HL-60/S4 treated with phorbol 12-myristate 13-acetate at 8.2 ng/mL for 4 days and 3 days (cell line): ENCODE results near the gene IKZF1.

Experiments
- in situ Hi-C: fragments of 300-500 bp; cut with MboI; formaldehyde crosslinking; loops from 2 replicates; pipeline ENCODE4 v1.15.0; 2022; ENCODE audit warnings: low sequenced_read_pairs

Gene IKZF1

DNA sequence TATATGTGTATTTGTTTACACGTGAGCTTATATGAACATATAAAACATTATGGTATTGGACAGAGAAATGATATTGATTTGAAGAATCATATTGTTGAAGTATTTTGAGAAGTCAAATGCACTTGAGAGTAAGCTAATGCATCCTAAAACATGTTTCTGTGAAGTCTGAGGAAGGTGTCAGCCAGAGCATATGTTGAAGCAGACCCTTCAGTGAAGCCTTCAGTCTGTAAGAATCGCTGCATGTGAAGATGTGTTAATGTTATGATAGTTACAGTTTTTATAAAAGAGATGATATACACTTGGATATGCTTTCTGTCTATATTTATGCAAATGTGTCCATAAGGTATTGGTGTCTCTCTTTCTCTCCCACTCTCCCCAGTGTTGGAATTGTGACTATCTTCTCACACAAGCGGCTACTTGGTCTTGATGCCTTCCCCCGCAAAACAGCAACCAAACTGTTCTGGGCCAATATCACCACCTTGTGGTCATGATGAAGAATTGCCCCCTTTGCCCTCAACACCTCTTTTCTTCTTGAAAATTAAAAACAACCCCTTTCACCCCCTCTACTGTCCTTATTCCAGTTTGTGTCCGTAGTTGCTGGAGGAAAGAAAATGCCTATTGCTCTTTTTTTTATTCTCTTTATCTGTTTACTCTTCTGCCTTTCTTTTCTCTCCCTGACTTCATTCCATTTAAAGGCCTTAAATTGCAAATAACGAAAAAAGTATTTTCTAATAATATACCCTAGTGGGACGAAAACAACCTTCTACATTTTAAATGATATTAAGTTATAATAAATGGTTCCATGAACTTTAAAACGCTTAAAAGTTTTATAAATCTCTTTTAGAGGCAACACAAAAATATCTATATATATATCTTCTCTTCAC is 64.9 kb downstream of the IKZF1 start:
- in situ Hi-C loops, result loop anchor here (10.0 kb wide), 1 partner anchor 165 kb away; no protein-coding TSS in a partner anchor

DNA sequence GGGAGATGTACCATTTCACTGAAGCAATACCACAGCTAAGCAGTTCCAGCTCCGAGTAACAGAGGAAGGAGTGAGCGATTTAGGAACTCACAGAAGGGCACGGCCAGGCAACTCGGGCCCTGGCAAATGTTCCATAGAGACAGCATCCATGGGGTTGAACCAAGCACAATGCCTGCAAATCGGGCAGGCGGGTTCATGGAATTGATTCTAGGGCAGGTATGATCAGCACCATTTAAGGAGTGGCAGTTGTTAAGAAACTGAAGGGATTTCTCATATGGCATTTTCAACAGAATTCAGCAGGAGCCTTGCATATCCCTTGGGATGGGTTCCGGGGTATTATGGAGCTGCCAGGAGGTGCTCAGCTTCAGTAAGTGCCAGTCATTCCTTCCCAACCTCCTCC is 66.4 kb downstream of the IKZF1 start:
- in situ Hi-C loops, result loop anchor here (10.0 kb wide), 1 partner anchor 166 kb away; no protein-coding TSS in a partner anchor

DNA sequence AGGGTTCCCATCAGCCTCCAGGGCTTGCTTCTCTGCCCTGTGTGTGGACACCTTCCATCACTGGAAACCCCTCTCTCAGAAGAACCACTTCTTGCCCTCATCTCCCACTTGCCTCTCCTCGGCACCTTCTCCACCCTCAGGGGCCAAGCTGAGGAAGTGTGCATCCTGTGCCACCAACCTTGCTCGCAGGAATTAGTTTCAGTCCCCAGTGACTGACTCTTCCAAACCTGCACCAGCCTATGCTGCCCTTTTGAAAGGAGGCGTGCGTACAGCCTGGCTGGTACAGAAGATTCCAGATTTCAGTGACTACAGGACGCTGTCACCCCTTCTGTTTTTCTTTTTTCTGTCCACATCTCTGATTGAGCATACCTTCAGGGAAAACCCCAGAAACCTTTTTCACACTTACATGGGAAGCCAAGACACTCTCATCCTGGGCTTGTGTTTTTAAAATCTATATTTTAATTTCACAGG is 67.1 kb downstream of the IKZF1 start:
- in situ Hi-C loops, result loop anchor here (10.0 kb wide), 1 partner anchor 167 kb away; no protein-coding TSS in a partner anchor

DNA sequence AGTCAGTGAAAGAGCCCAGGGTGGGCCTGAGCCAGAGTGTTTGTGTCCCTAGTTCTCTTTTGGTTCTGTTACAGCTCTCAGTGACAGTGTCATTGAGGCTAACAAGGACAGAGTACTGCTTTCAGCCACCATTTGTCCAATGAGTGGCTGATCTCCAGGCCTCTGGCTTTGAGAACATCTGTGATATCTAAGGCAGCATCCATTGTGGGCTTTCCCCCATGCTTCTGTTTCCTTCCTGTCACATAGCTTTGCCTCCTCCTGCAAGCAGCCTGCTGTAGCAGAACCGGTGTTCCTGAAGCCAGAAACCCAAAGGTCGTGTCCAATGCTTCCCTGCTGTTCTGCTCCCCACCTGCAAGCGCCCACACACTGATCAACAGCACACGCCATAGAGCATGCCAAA is 68.4 kb downstream of the IKZF1 start:
- in situ Hi-C loops, result loop anchor here (10.0 kb wide), 1 partner anchor 168 kb away; no protein-coding TSS in a partner anchor

DNA sequence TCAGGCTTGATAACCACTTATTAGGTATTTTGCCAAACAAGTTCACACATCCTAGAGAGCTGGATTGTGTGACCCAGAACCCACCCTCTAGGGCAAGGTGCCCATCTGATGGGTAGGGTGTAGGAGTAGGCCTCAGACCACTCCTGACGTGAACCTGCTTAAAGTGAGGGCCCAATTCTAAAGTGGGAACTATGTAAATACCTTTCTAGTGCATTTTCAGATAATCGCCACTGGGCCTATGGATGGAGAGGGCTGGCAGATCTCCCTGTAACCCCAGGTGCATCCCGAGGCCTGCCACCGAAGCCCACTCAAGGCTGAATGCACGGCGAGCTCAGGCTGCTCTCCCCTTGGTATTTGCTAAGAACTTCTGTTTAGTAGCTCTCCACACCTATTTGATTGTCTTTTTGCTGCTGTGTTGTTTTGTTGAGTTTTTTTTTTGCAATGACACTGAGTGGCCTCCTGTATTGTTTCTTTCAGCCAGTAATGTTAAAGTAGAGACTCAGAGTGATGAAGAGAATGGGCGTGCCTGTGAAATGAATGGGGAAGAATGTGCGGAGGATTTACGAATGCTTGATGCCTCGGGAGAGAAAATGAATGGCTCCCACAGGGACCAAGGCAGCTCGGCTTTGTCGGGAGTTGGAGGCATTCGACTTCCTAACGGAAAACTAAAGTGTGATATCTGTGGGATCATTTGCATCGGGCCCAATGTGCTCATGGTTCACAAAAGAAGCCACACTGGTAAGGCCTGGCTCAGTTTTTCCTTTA is 71.7 kb downstream of the IKZF1 start:
- in situ Hi-C loops, result loop anchor here (10.0 kb wide), 1 partner anchor 171 kb away; no protein-coding TSS in a partner anchor

DNA sequence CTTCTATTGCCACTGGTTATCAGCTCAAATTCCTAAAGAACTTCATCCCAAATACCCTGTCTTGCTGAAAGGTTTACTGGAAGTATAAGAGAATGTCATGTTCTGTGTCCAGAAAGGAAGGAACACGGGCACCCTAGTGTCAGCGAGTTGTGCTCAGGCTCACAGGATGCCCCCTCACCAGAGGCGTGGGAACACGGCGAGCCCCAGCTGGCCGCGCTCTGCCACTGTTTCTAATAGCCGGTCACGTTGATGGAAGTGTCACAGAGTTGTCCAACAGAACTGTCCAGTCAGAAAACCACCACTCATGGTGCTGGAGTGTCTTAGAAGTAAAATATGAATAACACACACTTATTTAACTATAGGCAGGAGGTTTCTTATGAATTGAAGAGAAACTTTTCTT is 72.8 kb downstream of the IKZF1 start:
- in situ Hi-C loops, result loop anchor here (10.0 kb wide), 1 partner anchor 173 kb away; no protein-coding TSS in a partner anchor

DNA sequence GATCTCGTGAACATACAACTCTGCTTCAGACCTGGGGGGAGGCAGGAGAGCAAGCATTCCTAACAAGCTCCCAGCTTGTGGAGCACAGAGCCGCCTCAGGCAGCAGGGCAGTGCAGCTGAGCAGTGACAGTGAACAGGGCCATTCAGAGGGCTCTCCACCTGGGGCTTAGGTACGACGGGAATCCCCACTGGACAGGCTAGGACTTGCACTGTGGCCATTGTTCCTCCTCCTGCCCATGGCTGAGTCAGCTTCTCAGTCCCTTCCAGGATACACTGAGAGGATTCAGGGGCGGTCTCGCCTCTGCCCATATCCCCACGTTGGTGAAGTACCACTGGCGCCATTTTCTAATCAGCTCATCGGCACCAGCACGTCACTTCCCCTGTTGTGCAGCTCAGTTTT is 74.6 kb downstream of the IKZF1 start:
- in situ Hi-C loops, result loop anchor here (10.0 kb wide), 1 partner anchor 174 kb away; no protein-coding TSS in a partner anchor

DNA sequence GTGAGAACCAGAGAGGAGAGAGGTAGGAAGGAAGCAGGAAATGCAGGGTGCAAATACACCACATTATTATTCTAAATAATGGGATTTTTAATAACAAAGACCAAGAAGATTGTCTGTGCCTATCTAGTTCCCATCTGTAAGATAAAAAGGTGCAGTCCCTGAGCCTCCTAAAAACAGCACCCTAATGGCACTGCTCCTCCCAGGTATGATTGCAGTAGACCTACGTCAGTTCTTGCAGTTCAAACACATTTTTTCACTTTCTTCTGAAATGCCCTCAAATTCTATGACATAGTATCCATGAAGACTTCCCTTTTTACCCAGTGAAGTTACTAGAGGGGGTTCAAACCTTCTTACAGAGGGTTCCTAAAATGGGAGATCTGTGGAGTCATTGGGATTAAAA is 75.0 kb downstream of the IKZF1 start:
- in situ Hi-C loops, result loop anchor here (10.0 kb wide), 1 partner anchor 175 kb away; no protein-coding TSS in a partner anchor

DNA sequence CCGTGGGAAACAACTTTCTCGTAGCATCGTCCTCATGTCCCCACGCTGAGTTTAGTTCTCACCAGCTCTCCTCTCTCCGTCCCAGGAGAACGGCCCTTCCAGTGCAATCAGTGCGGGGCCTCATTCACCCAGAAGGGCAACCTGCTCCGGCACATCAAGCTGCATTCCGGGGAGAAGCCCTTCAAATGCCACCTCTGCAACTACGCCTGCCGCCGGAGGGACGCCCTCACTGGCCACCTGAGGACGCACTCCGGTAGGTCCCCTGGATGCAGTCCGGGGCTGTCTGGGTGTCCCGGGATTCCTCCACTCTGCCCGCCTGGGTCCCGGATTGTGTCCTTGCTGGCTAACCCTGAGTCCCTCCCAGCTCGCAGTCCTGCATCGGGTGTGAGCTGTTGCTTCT is 77.9 kb downstream of the IKZF1 start:
- in situ Hi-C loops, result no loop called here

DNA sequence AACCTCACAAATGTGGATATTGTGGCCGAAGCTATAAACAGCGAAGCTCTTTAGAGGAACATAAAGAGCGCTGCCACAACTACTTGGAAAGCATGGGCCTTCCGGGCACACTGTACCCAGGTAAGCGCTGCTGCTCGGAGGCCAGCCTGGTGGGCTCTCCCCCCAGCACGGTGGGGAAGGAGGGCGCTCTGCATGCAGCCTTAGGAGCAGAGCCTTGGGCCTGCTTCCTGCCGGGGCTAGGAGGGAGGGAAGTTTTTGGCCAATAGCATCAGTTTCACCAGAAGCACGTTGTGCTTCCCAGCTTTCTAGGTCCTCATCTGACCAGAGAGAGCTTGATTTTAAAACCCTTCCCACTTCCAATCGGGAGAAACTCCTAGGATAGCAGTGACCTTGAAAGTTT is 82.8 kb downstream of the IKZF1 start:
- in situ Hi-C loops, result no loop called here

DNA sequence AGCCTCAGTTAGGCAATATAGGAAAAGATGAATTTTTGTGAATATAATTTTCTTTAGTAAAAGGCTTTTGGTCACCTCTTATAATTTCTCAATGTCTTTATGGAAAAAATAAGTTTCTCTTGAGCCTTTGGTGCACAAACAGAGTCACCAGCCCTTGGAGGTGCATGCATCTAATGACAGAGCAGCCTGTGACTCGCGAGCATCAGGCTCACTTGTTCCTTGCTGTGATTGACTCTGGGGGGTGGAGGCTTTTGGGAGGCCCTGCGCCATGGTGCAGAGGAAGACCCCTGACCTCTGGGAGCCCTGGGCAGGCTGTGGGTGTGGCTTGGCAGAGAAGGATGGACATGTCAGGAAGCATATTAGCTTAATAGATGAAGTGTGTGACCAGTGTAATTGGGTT is 85.4 kb downstream of the IKZF1 start:
- in situ Hi-C loops, result no loop called here

DNA sequence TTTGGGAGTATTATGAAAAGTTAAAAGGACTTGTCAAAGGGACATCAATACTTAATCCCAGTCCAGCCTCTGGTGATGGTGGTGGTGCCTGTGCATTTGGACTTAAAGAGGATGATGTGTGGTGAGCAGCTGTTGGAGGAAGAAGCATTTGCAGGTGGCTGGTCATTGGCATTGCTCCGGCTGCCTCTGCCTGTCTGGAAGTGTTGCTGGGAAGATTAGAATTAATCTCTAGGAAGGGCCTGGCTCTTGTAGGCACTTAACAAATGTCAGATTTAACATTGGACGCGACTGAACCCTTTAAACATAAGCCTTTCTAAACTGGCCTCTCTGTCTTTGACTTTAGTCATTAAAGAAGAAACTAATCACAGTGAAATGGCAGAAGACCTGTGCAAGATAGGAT is 86.9 kb downstream of the IKZF1 start:
- in situ Hi-C loops, result no loop called here

DNA sequence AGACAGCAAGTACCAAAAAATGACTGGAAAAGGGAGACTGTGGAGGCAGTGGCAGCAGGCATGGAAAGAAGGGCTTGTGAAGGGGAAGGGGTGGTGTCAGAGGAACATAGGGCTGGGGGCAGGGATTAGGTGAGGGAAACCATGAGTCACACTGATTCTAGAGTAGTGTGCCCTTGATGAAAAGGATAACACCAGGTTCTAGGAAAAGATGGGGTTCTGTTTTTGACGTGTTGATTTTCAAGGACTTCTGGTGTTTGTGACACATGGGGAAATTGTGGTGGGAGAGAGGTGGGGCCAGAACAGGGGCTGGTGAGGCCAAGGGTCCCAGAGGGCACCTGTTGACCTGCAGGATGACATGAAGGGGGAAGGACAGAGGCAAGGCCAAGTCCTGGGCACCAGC is 88.6 kb downstream of the IKZF1 start:
- in situ Hi-C loops, result no loop called here

DNA sequence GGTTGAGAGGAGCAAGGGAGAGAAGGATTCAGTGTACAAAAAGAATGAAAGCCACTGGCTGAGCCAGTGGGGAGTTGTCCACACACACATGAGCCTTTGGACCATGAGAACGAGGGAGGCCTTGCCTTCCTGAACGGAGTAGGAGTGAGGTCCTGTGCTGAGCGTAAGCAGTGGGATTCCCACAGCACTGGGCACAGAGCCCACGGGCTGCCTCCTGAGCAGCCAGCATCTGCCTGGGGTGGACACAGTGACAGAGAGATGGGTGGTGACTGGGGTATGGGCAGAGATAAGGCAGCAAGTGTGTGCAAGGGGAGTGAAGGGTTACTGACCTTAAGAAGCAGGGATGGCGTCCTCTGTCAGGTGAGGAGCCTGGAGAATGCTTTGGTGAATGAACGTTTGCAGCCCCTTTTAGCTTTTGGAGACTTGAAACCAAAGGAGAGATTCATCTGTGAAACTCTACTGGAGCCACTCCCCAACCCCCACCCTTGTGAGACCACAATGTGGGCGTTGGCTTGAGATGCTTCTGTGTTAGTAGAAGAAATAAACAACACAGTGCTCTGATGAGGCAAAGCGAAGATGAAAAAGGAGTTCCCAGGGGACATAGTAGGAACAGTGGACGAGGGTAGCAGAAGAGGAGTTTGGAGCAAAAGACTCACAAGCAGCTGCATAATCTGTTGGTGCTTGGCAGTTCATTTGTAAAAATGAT is 89.2 kb downstream of the IKZF1 start:
- in situ Hi-C loops, result no loop called here

DNA sequence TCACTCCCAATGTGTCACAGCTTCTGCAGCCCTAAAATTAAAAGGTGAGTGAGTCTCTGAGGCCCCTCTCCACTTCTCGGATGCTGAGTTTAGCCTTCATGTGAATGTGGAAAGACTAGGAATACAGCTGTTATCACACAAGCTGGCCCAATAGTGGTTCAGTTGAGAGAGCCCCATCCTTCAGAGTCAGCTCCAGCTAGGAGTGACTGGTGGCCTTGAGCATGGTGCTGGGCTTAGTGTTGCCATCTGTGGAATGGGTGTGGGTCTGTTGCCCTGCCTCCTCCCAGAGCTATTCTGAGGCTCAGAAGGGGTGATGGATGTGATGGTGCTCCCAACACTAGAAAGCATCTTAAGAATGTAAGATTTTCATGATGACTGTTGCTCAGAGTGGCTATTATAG is 89.8 kb downstream of the IKZF1 start:
- in situ Hi-C loops, result no loop called here

DNA sequence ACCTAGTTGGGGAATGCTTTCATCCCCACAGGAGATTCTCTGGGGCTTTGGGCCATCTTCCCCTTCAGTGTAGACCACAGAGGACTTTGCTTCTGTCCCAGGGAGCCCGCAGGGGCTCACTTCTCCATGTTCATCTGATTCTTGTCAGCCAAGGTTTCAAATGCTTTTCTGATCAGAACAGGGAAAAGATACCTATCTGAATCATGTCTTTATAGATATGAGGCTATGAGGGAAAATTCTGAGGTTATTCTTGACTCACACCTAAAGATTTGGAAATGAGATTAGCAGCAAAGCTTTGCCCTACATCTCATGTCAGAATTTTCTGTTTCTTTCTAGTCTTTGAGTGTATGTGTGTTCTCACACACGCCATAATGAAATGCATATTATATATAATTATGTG is 92.3 kb downstream of the IKZF1 start:
- in situ Hi-C loops, result no loop called here

DNA sequence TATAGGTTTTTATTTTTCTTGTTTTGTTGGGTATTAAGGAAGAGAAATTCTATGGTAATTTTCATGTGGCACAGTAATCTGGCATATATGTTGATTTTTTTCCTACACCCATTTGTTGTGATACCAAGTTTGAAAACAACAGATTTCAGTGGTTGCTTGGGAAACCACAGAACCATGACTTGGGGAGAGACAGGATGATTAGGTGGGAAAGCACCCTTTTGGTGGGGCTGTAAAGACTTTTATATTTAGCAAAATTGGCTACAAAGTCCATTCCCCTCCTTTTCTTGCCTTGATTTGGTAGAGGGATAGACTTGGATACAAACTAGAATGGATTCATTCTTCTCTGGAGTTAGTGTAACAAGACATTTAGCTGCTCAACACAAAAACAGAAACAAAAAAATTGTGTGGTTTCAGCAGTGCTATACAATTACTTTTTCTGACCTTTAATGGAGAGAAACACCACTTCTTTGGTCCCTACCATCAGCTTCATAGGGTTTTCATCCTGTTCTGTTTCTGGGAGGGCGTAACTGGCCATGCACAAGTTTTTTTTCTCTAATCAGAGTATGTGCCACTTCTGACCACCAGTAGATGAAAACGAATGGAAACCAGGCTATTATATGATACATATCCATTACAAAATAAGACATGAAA is 92.9 kb downstream of the IKZF1 start:
- in situ Hi-C loops, result no loop called here

DNA sequence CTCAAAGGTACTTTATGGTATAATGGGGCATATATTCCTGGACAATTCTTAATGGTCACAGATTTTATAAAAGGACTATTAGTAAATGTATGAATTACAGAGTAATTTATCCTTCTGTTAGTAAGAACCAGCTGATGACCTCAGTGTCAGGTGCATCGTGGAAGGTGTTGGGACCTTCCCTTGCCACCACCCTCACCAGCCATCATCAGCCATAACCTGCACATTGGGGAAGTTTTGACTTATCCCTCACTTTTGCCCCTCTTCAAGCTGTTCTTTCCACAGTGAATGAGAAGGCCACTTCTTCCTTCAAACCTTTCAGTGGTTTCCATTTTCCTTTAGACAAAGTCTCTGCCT is 93.4 kb downstream of the IKZF1 start:
- in situ Hi-C loops, result no loop called here

DNA sequence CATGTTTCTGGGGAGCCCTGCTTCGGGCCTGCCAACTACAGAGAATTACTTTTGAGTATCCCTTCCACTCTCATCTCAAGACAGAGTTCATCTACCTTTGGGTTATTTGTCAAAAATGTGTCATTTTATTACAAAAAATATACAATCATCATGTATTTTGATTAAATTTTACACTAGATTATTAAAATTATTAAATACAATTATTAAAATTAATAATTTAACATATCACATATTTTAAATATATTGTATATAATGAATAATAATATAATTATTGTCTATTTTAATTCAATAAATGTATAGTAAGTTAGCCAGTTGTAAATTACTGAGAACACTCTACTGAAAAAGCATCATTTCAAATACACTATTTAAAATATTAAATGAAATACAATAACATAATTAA is 94.7 kb downstream of the IKZF1 start:
- in situ Hi-C loops, result no loop called here

DNA sequence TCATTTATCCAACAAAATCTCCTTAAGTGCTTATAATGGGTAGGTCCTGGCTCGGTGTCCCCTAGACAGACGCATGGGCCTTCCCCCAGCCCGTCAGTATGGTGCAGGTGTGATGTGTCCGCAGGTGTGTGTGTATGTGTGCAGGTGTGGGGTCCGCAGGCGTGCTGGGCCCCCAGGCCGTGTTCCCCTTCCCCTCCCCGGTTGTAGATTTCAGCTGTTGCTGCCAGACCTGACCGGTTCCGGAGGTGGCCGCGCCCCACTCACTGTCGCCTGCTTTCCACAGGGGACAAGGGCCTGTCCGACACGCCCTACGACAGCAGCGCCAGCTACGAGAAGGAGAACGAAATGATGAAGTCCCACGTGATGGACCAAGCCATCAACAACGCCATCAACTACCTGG is 95.1 kb downstream of the IKZF1 start:
- in situ Hi-C loops, result no loop called here

DNA sequence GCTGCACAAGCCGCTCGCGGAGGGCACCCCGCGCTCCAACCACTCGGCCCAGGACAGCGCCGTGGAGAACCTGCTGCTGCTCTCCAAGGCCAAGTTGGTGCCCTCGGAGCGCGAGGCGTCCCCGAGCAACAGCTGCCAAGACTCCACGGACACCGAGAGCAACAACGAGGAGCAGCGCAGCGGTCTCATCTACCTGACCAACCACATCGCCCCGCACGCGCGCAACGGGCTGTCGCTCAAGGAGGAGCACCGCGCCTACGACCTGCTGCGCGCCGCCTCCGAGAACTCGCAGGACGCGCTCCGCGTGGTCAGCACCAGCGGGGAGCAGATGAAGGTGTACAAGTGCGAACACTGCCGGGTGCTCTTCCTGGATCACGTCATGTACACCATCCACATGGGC is 95.6 kb downstream of the IKZF1 start:
- in situ Hi-C loops, result no loop called here
